H1 (cell line): Measurements from ENCODE around the gene FMNL1. TPM values are rescaled to one million over a fixed set of nuclear protein-coding genes. Genes with fewer than 3 reads are reported as not detected.

Experiments used
- CTCF ChIA-PET: fragments of 300-600 bp; sonication (Branson Sonifier 250); formaldehyde crosslinking; loops from one replicate; lab custom pipeline; 2021; ENCODE audit not compliant: partially characterized antibody; lab: Charles Lee
- POLR2A ChIA-PET: fragments of 300-600 bp; sonication (Branson Sonifier 250); formaldehyde crosslinking; loops from one replicate; lab custom pipeline; 2021; ENCODE audit warnings: inconsistent platforms; ENCODE audit not compliant: partially characterized antibody; lab: Charles Lee
- DNase-seq, 2 experiments: peaks; one replicate each; pipeline versions ENCODE4 v3.0.0 to v3.0.0-alpha.2; 2010 to 2022; ENCODE audit warnings: low spot score in 2 of 2, low read depth in 1 of 2, mixed read lengths in 1 of 2
- FAIRE-seq: peaks from 2 replicates; lab custom pipeline; 2011; peaks lifted over from hg19 to GRCh38; lab: Jason Lieb, UNC
- H2AFZ ChIP-seq: 2 replicates; pipeline ENCODE4 v1.8.1; 2012; ENCODE audit warnings: low read length, inconsistent platforms
- H2AK5ac ChIP-seq: 2 replicates; pipeline ENCODE4 v1.6.1; 2013; ENCODE audit warnings: low read depth, low read length
- H2BK120ac ChIP-seq: replicated peaks from 2 replicates; pipeline ENCODE3; 2013; ENCODE audit warnings: low read depth, low read length, inconsistent platforms
- H2BK12ac ChIP-seq: 2 replicates; pipeline ENCODE4 v1.6.1; 2013; ENCODE audit warnings: low read depth, low read length
- H2BK15ac ChIP-seq: 2 replicates; pipeline ENCODE4 v1.6.1; 2013; ENCODE audit warnings: low read length
- H2BK20ac ChIP-seq: 2 replicates; pipeline ENCODE4 v1.6.1; 2013; ENCODE audit warnings: low read length
- H2BK5ac ChIP-seq: 2 replicates; pipeline ENCODE4 v1.6.1; 2013; ENCODE audit warnings: low read depth, low read length
- H3K14ac ChIP-seq: 2 replicates; pipeline ENCODE4 v1.6.1; 2013; ENCODE audit warnings: inconsistent platforms; ENCODE audit not compliant: insufficient read length
- H3K18ac ChIP-seq: 2 replicates; pipeline ENCODE4 v1.6.1; 2013; ENCODE audit warnings: low read length; ENCODE audit errors: extremely low read depth
- H3K23ac ChIP-seq: 2 replicates; pipeline ENCODE4 v1.6.1; 2013; ENCODE audit warnings: inconsistent platforms; ENCODE audit not compliant: insufficient read length
- H3K23me2 ChIP-seq: 2 replicates; pipeline ENCODE4 v1.6.1; 2013; ENCODE audit warnings: low read depth, low read length
- H3K27ac ChIP-seq: 2 replicates; pipeline ENCODE4 v1.6.1; 2011; ENCODE audit warnings: low read depth, low read length, inconsistent platforms
- H3K27me3 ChIP-seq, 4 experiments: replicated peaks in 1 of 4; 1 replicate in 1 of 4; 2 replicates in 3 of 4; pipeline versions ENCODE4 v1.6.1 to v1.8.1; 2011 to 2013; ENCODE audit warnings: low read length in 3 of 4, mild to moderate bottlenecking in 3 of 4, inconsistent platforms in 2 of 4, mixed read lengths in 2 of 4, moderate library complexity in 1 of 4; ENCODE audit not compliant: control insufficient read depth in 3 of 4, insufficient read depth in 3 of 4; ENCODE audit errors: extremely low read depth in 1 of 4
- H3K36me3 ChIP-seq, 4 experiments: 2 replicates each; pipeline versions ENCODE4 v1.6.1 to v1.8.1; 2011 to 2013; ENCODE audit warnings: mild to moderate bottlenecking in 4 of 4, low read length in 3 of 4, moderate library complexity in 2 of 4, control low read depth in 1 of 4, inconsistent platforms in 1 of 4; ENCODE audit not compliant: insufficient read depth in 4 of 4, control insufficient read depth in 2 of 4
- H3K4ac ChIP-seq: replicated peaks from 2 replicates; pipeline ENCODE3; 2013; ENCODE audit warnings: low read length, low read depth, mixed read lengths, inconsistent platforms; ENCODE audit not compliant: insufficient read length
- H3K4me1 ChIP-seq, 4 experiments: replicated peaks in 1 of 4; 1 replicate in 1 of 4; 2 replicates in 3 of 4; pipeline versions ENCODE4 v1.6.1 to v1.8.1; 2011 to 2013; ENCODE audit warnings: low read length in 3 of 4, inconsistent platforms in 2 of 4, mixed read lengths in 1 of 4; ENCODE audit not compliant: insufficient read depth in 4 of 4, control insufficient read depth in 3 of 4
- H3K4me2 ChIP-seq, 2 experiments: 2 replicates each; pipeline versions ENCODE4 v1.6.1 to v1.8.1; 2011 to 2013; ENCODE audit warnings: low read depth in 2 of 2, low read length in 2 of 2, control low read depth in 1 of 2, inconsistent platforms in 1 of 2, mild to moderate bottlenecking in 1 of 2; ENCODE audit not compliant: insufficient read depth in 1 of 2
- H3K4me3 ChIP-seq, 4 experiments: fragments of 200-600, 300-600 bp in 1 of 4; sonication (generic), shearing (Covaris generic), sonication (Bioruptor Twin) in 1 of 4; 2 replicates each; pipeline versions ENCODE4 v1.5.1 to v1.8.1; 2011 to 2016; ENCODE audit warnings: low read length in 4 of 4, low read depth in 3 of 4, control low read depth in 2 of 4, inconsistent platforms in 2 of 4, mild to moderate bottlenecking in 2 of 4, mixed read lengths in 1 of 4, moderate library complexity in 1 of 4; ENCODE audit not compliant: insufficient read depth in 2 of 4; ENCODE audit errors: extremely low read depth in 1 of 4
- H3K56ac ChIP-seq: replicated peaks from 2 replicates; pipeline ENCODE3; 2013; ENCODE audit warnings: low read depth, mild to moderate bottlenecking, mixed read lengths, low read length, inconsistent platforms; ENCODE audit not compliant: insufficient read length
- H3K79me1 ChIP-seq: 2 replicates; pipeline ENCODE4 v1.6.1; 2013; ENCODE audit warnings: low read depth, low read length, control low read depth
- H3K79me2 ChIP-seq, 2 experiments: 2 replicates each; pipeline versions ENCODE4 v1.6.1 to v1.8.1; 2012 to 2013; ENCODE audit warnings: low read length in 2 of 2, mild to moderate bottlenecking in 2 of 2, inconsistent platforms in 1 of 2; ENCODE audit not compliant: insufficient read depth in 2 of 2, control insufficient read depth in 1 of 2
- H3K9ac ChIP-seq, 4 experiments: replicated peaks in 1 of 4; 1 replicate in 1 of 4; 2 replicates in 3 of 4; pipeline versions ENCODE4 v1.6.1 to v1.8.1; 2011 to 2013; ENCODE audit warnings: low read depth in 3 of 4, low read length in 3 of 4, control low read depth in 2 of 4, mild to moderate bottlenecking in 2 of 4, moderate library complexity in 2 of 4, inconsistent platforms in 1 of 4; ENCODE audit errors: extremely low read depth in 1 of 4
- H3K9me3 ChIP-seq, 2 experiments: 2 replicates each; pipeline versions ENCODE4 v1.6.1 to v1.8.1; 2012 to 2013; ENCODE audit warnings: mild to moderate bottlenecking in 2 of 2, moderate library complexity in 2 of 2, control low read depth in 1 of 2, inconsistent platforms in 1 of 2, low read depth in 1 of 2, low read length in 1 of 2, mixed read lengths in 1 of 2; ENCODE audit not compliant: insufficient read depth in 2 of 2
- H4K20me1 ChIP-seq, 2 experiments: replicated peaks in 1 of 2; 2 replicates each; pipeline versions ENCODE3 to v1.8.1; 2011 to 2013; ENCODE audit warnings: inconsistent platforms in 2 of 2, low read length in 2 of 2, mild to moderate bottlenecking in 1 of 2; ENCODE audit not compliant: insufficient read depth in 2 of 2, control insufficient read depth in 1 of 2
- H4K5ac ChIP-seq: 2 replicates; pipeline ENCODE4 v1.6.1; 2013; ENCODE audit warnings: low read length, low read depth, mixed read lengths, inconsistent platforms; ENCODE audit not compliant: insufficient read length
- H4K8ac ChIP-seq: 2 replicates; pipeline ENCODE4 v1.8.0; 2013; ENCODE audit warnings: mild to moderate bottlenecking, moderate library complexity, low read length, inconsistent platforms; ENCODE audit not compliant: insufficient read depth; ENCODE audit errors: extremely low read depth
- H4K91ac ChIP-seq: replicated peaks from 2 replicates; pipeline ENCODE3; 2013; ENCODE audit warnings: low read length, mixed read lengths, inconsistent platforms; ENCODE audit not compliant: insufficient read length
- CEBPB ChIP-seq: IDR thresholded peaks from 2 replicates; pipeline ENCODE4 v1.6.1; 2012; ENCODE audit warnings: low read depth, low read length
- SIX5 ChIP-seq: IDR thresholded peaks from 2 replicates; pipeline ENCODE4 v1.6.1; 2011; ENCODE audit warnings: mild to moderate bottlenecking, low read depth, low read length
- WGBS, 2 experiments: shearing (Covaris generic) in 1 of 2; methylation state at CpG; one replicate each; pipeline versions ENCODE4 v1.1.6 to v1.1.7; 2013 to 2015; ENCODE audit warnings: low lambda C conversion rate in 2 of 2, mixed read lengths in 2 of 2, inconsistent platforms in 1 of 2, low coverage in 1 of 2, missing lambda C conversion rate in 1 of 2; ENCODE audit not compliant: insufficient replicate concordance in 2 of 2, insufficient coverage in 1 of 2, insufficient read length in 1 of 2; ENCODE audit errors: extremely low coverage in 1 of 2, missing lambda C conversion rate in 1 of 2; 5-methylcytosine and 5-hydroxymethylcytosine counted together
- polyA plus RNA-seq, 7 experiments: library from polyadenylated mRNA; depleted of rRNA in 3 of 7; stranded (reverse) in 5 of 7; unstranded in 2 of 7; fragments of >200 nt in 5 of 7; fragments of 200-250 nt in 2 of 7; gene quantifications; 1 replicate in 5 of 7; 2 replicates in 1 of 7; 4 replicates in 1 of 7; pipeline versions ENCODE4 v1.2.1 to v1.2.3, GENCODE V29; 2011 to 2013; ENCODE audit warnings: missing spikeins in 2 of 7, mixed read lengths in 2 of 7
- total RNA-seq: library from RNA; stranded (reverse); fragmentation: NEBNext Ultra II Directional; extraction: Animal tissue kit (Norgen Biotek cat#: 25700); gene quantifications from 2 replicates; pipeline ENCODE4 v1.2.1, GENCODE V29; 2021

FMNL1 gene
- total and polyA plus RNA-seq, 2 of the 8 experiments (the other 6 are each of a cell fraction or from before 2014, with no cell fraction given), result 2.5 to 8.6 TPM

DNA sequence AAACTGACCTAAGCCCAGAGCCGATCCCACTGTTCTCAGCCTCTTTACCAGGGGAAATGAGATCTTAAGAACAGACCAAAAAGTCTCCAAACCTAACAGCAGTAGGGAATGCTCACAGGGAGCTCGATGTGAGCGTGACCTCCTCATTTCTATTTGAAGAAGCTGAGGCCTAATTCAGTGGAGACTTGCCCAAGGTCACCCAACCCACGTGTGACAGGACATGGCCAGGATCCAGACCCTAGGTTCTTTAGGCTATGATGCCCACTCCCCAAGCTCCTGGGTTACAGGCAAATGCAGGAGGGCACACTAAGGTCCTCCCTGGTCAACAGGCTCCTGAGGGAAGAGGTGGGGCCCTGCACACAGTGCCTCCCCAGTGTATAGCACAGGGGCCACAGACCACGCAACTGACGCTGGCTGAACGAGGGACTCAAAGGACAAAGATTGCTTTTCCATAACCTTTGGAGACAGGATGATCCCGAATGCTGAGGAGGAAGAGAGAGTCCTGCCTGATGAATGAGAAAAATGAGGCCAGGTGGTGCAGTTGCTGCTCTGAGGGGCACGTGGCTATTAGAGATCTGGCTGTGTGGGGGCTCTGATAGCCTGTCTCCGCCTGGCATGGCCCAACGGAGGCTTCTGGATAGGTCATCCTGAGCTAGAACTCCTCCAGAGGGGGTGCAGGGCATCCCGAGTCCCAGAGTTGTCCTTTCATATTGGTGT lies 71.2 kb downstream of the FMNL1 start:
- Histone ChIP-seq H3K4me3 (no peak overlapping the region), H3K14ac (no peak overlapping the region), H4K91ac (no peak overlapping the region), H2AFZ (no peak overlapping the region), H2BK5ac (no peak overlapping the region), H3K4me1 (peaks cover 0 to 5% (median 0%) of the 10 kb centered on the region in 4 experiments; a peak in 1 of 7 replicates), H2AK5ac (no peak overlapping the region), H2BK12ac (no peak overlapping the region), H3K79me2 (peaks cover 0 to 4% of the 10 kb centered on the region in 2 experiments; a peak in 1 of 4 replicates), H3K23me2 (no peaks in the 10 kb centered on the region), H2BK120ac (no peak overlapping the region), H4K5ac (no peak overlapping the region), H3K79me1 (peaks cover 15% of the 10 kb centered on the region), H2BK20ac (no peak overlapping the region), H3K27ac (no peak overlapping the region), H3K27me3 (no peaks in the 10 kb centered on the region), H3K4ac (no peak overlapping the region), H3K23ac (no peak overlapping the region), H3K9me3 (no peaks in the 10 kb centered on the region), H2BK15ac (no peak overlapping the region), H4K20me1 (peaks cover 3 to 4% of the 10 kb centered on the region in 2 experiments), H3K36me3 (0 out of 8 replicates have a peak, but pooled peaks cover 0 to 3% (median 0%) of the 10 kb centered on the region in 4 experiments), H3K18ac (no peak overlapping the region), H3K4me2 (no peak overlapping the region), H3K56ac (no peak overlapping the region), H4K8ac (no peak overlapping the region), H3K9ac (peak overlapping the region in 1 of 4 experiments; percentile 21; a peak in 1 of 7 replicates)
- ChIA-PET CTCF (interaction anchor here (0.5 to 4.6 kb wide), 18 partner anchors 9 to 399 kb away, joined by 3 to 35 read pairs (median 4); partner anchors contain the start of gene ACBD4), POLR2A (interaction anchor here (1.5 kb wide), 2 partner anchors 20 to 45 kb away, joined by 3 to 4 read pairs; no protein-coding TSS in a partner anchor)
- WGBS, 2 experiments, result 82% methylated on average over 12 of the region's 12 CpGs; no CpG with 5 or more reads in 1 of the 2 experiments
- DNase-seq (no peak), FAIRE-seq (no peak)
- TF ChIP-seq SIX5 (no peak), CEBPB (no peak)
